Activated CD8-positive, alpha-beta T cell treated with anti-CD3 and anti-CD28 coated beads for 36 hours (primary cell): ENCODE measurements around the gene AGL. TPM values are rescaled to one million over a fixed set of nuclear protein-coding genes. Genes with fewer than 3 reads are reported as not detected.

ENCODE experiments used
- ATAC-seq: fragments of 200-7000 bp; cut with Tn5 transposase; one replicate; pipeline ENCODE4 v1.10.0; 2021; ENCODE audit warnings: mild to moderate bottlenecking, moderate library complexity
- CTCF ChIA-PET: fragments of 350-600 bp; sonication (Branson Sonifier 250); formaldehyde crosslinking; loops from one replicate; lab custom pipeline; 2021; ENCODE audit warnings: antibody characterized with exemption; lab: Charles Lee
- POLR2A ChIA-PET: fragments of 350-600 bp; sonication (Branson Sonifier 250); formaldehyde crosslinking; loops from one replicate; lab custom pipeline; 2021; ENCODE audit warnings: antibody characterized with exemption; lab: Charles Lee
- DNase-seq: peaks from one replicate; pipeline ENCODE4 v3.0.0-alpha.2; 2020
- H3K27ac Mint-ChIP-seq: one replicate; pipeline ENCODE4 v1.8.0; 2021; ENCODE audit warnings: mild to moderate bottlenecking, mixed read lengths
- H3K27me3 Mint-ChIP-seq: one replicate; pipeline ENCODE4 v1.8.0; 2021; ENCODE audit warnings: mixed read lengths
- H3K36me3 Mint-ChIP-seq: one replicate; pipeline ENCODE4 v1.8.0; 2021; ENCODE audit warnings: low read depth, mixed read lengths
- H3K4me1 Mint-ChIP-seq: one replicate; pipeline ENCODE4 v1.8.0; 2021; ENCODE audit warnings: low read depth, mixed read lengths
- H3K4me3 Mint-ChIP-seq: one replicate; pipeline ENCODE4 v1.8.0; 2021; ENCODE audit warnings: mild to moderate bottlenecking, moderate library complexity, mixed read lengths
- H3K9me3 Mint-ChIP-seq: one replicate; pipeline ENCODE4 v1.8.0; 2021; ENCODE audit warnings: mixed read lengths
- CTCF ChIP-seq: fragments of 200-600 bp; IDR thresholded peaks from one replicate; pipeline ENCODE4 v1.8.0; 2022; ENCODE audit warnings: antibody characterized with exemption, mild to moderate bottlenecking
- intact Hi-C: fragments of 100-400 bp; cut with micrococcal nuclease; formaldehyde crosslinking; loops from one replicate; pipeline ENCODE4 v1.10.0; 2022
- total RNA-seq, 2 experiments: library from RNA; stranded (reverse); gene quantifications; one replicate each; pipeline ENCODE4 v1.2.3, GENCODE V29; 2021

AGL gene
- total RNA-seq, 2 experiments from 2014 or later, result 14.2 to 14.5 TPM

DNA sequence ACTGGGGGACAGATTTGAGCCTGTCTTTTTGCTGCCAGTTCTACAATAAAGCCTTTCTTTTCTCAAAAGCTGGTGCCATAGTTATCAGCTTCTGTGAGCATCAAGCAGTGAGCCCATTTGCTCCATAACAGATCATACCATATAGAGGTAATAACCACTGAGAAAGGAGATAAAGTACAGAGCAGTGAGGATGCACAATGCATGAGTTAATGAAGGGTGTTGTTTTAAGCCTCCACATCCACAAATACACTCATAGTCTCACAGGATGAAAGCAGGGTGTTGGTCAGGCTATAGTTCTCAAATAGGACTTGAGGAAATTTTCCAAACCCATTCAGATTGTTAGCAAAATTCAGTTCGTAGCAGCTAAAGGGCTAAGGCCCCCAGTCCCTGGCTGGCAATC, 94.0 kb downstream of the AGL start:
- DNase-seq (no peak), ATAC-seq (no peak)
- Mint-ChIP-seq H3K4me1 (no peaks in the 10 kb centered on the region), H3K27me3 (no peaks in the 10 kb centered on the region), H3K9me3 (no peaks in the 10 kb centered on the region), H3K4me3 (no peak overlapping the region), H3K27ac (no peak overlapping the region), H3K36me3 (no peaks in the 10 kb centered on the region)
- ChIA-PET CTCF (no interaction called here), POLR2A (no interaction called here)
- no peak for TF ChIP-seq CTCF
- intact Hi-C loops, result no loop called here

- intact Hi-C loops, result no loop called here
- no peaks in the 10 kb centered on the region for H3K9me3 Mint-ChIP-seq
- H3K4me3 Mint-ChIP-seq, result no peak overlapping the region
- CTCF ChIA-PET, result no interaction called here
- no peaks in the 10 kb centered on the region for H3K4me1 Mint-ChIP-seq
- H3K27me3 Mint-ChIP-seq, result no peaks in the 10 kb centered on the region
- DNase-seq (no peak), ATAC-seq (no peak)
- no peak overlapping the region for H3K27ac Mint-ChIP-seq
- no peak for TF ChIP-seq CTCF
- no peaks in the 10 kb centered on the region for H3K36me3 Mint-ChIP-seq
- POLR2A ChIA-PET, result no interaction called here
These were observed 95.0 kb downstream of the AGL start for GRCh38 chr1:99945174-99945573.

DNA sequence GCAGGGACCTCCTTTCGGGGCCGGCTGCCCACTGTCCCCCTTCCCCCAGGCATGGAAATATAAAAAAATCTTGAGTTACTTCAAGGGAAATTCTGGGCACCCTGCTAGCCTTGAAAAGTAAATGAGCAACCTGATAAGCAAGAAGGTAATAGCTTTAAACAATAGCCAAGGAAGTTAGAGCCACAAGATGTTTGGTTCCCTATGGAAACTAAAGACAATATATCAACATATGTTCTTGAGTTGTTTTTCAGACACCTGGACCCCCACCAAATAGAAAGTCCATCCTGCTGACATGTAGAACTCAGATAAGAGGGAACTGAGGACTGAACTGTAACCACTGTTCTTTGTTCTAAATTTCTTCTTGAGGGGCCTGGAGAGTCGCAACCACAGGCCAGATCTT, 100.3 kb downstream of the AGL start:
- H3K4me3 Mint-ChIP-seq, result no peak overlapping the region
- no peaks in the 10 kb centered on the region for H3K27me3 Mint-ChIP-seq

GRCh38 chr1:99952522-99952921, 102.4 kb downstream of the AGL start:
- no peaks in the 10 kb centered on the region for H3K4me1 Mint-ChIP-seq
- ChIA-PET CTCF (interaction anchor here (0.7 to 1.3 kb wide), 2 partner anchors 12 to 22 kb away, joined by 3 to 4 read pairs; no protein-coding TSS in a partner anchor), POLR2A (no interaction called here)
- DNase-seq (no peak), ATAC-seq (no peak)
- intact Hi-C loops, result no loop called here
- H3K9me3 Mint-ChIP-seq, result no peaks in the 10 kb centered on the region
- no peak overlapping the region for H3K27ac Mint-ChIP-seq
- no peaks in the 10 kb centered on the region for H3K27me3 Mint-ChIP-seq
- no peak overlapping the region for H3K4me3 Mint-ChIP-seq
- no peak for TF ChIP-seq CTCF
- no peaks in the 10 kb centered on the region for H3K36me3 Mint-ChIP-seq

More for the DNA sequence above, 100.3 kb downstream of the AGL start:
- POLR2A ChIA-PET, result no interaction called here
- intact Hi-C loops, result no loop called here
- no peaks in the 10 kb centered on the region for H3K9me3 Mint-ChIP-seq
- TF ChIP-seq CTCF, result no peak
- no peaks in the 10 kb centered on the region for H3K36me3 Mint-ChIP-seq
- CTCF ChIA-PET, result no interaction called here
- no peak for ATAC-seq
- DNase-seq, result no peak
- H3K4me1 Mint-ChIP-seq, result no peaks in the 10 kb centered on the region
- no peak overlapping the region for H3K27ac Mint-ChIP-seq

DNA sequence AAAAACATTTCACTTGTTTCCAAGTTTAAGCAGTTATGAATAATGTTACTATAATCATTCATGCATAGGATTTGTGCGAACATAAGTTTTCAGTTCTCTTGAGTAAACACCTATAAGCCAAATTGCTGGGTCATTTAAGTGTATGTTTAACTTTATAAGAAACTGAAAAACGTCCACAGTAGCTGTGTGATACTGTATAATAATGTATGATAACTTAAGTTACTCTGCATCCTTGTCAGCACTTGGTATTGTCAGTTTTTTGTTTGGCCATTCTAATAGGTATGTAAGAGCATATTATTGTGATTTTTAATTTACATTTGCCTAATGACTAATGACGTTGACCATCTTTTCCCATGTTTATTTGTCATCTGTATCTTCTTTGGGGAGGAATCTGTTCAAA, 105.2 kb downstream of the AGL start:
- intact Hi-C loops, result no loop called here
- ChIA-PET POLR2A (no interaction called here), CTCF (no interaction called here)
- no peaks in the 10 kb centered on the region for H3K27me3 Mint-ChIP-seq
- H3K27ac Mint-ChIP-seq, result no peak overlapping the region
- ATAC-seq, result no peak
- no peaks in the 10 kb centered on the region for H3K9me3 Mint-ChIP-seq
- H3K36me3 Mint-ChIP-seq, result no peaks in the 10 kb centered on the region
- DNase-seq, result no peak
- no peaks in the 10 kb centered on the region for H3K4me1 Mint-ChIP-seq
- no peak overlapping the region for H3K4me3 Mint-ChIP-seq
- no peak for TF ChIP-seq CTCF
